ENCODE data around the gene PPP2R5C.
"Not testable (repeated sequence)": the region's sequence is repeated elsewhere in the genome, so short reads cannot be mapped to it uniquely, and the experiment has no call there.

The PPP2R5C gene

GRCh38 chr14:101761032-101761880 is at the start of gene PPP2R5C:
PPP2R5C (plus strand) TSS chr14:101761709; CDS start chr14:101761894, 185 bp downstream.
- peak; percentile 68 to 86 (median 69) for DNase-seq (ENCODE audit: low read depth in 3 of 3)

- DNase-seq (ENCODE audit: low read depth in 3 of 3): not testable (repeated sequence)
These were observed 49.7 kb upstream of the PPP2R5C start for GRCh38 chr14:101711857-101712233.

GRCh38 chr14:101712341-101712740 is 49.2 kb upstream of the PPP2R5C start:
- not testable (repeated sequence) for DNase-seq (ENCODE audit: low read depth in 3 of 3)

- not testable (repeated sequence) for DNase-seq (ENCODE audit: low read depth in 3 of 3)
These were observed 48.4 kb upstream of the PPP2R5C start for GRCh38 chr14:101713091-101713490.

- no peak for DNase-seq (ENCODE audit: low read depth in 3 of 3)
These were observed 47.7 kb upstream of the PPP2R5C start for GRCh38 chr14:101713621-101714349.

- DNase-seq (ENCODE audit: low read depth in 3 of 3): no peak
These were observed 47.1 kb upstream of the PPP2R5C start for GRCh38 chr14:101714394-101714793.

GRCh38 chr14:101715210-101716076 is 46.1 kb upstream of the PPP2R5C start:
- DNase-seq (ENCODE audit: low read depth in 3 of 3): no peak

GRCh38 chr14:101716077-101716950 is 45.2 kb upstream of the PPP2R5C start:
- DNase-seq (ENCODE audit: low read depth in 3 of 3): no peak

GRCh38 chr14:101716956-101717662 is 44.4 kb upstream of the PPP2R5C start:
- DNase-seq (ENCODE audit: low read depth in 3 of 3): no peak

GRCh38 chr14:101717663-101718490 is 43.6 kb upstream of the PPP2R5C start:
- no peak for DNase-seq (ENCODE audit: low read depth in 3 of 3)

GRCh38 chr14:101719045-101719645 is 42.4 kb upstream of the PPP2R5C start:
- DNase-seq (ENCODE audit: low read depth in 3 of 3): no peak

GRCh38 chr14:101719708-101720107 is 41.8 kb upstream of the PPP2R5C start:
- DNase-seq (ENCODE audit: low read depth in 3 of 3): no peak

- DNase-seq (ENCODE audit: low read depth in 3 of 3): no peak
These were observed 40.4 kb upstream of the PPP2R5C start for GRCh38 chr14:101721111-101721510.

- peak; percentile 39 to 55 (median 52) for DNase-seq (ENCODE audit: low read depth in 3 of 3)
These were observed 39.4 kb upstream of the PPP2R5C start for GRCh38 chr14:101721951-101722661.

- no peak for DNase-seq (ENCODE audit: low read depth in 3 of 3)
These were observed 38.4 kb upstream of the PPP2R5C start for GRCh38 chr14:101723061-101723595.

- not testable (repeated sequence) for DNase-seq (ENCODE audit: low read depth in 3 of 3)
These were observed 35.9 kb upstream of the PPP2R5C start for GRCh38 chr14:101725652-101726051.

- DNase-seq (ENCODE audit: low read depth in 3 of 3): no peak
These were observed 35.1 kb upstream of the PPP2R5C start for GRCh38 chr14:101726295-101726953.

- DNase-seq (ENCODE audit: low read depth in 3 of 3): no peak
These were observed 34.6 kb upstream of the PPP2R5C start for GRCh38 chr14:101726954-101727302.

Data from stimulated activated CD4-positive, alpha-beta T cell treated with anti-CD3 and anti-CD28 coated beads, TNF-alpha, amount 100 ng/mL, for 24 hours (primary cell).